HG03139 (cell line): ENCODE results near the gene NAALADL1.
A peak's percentile ranks its signal among the peaks of the same experiment; 100 is the strongest.

Experiments
- ATAC-seq: cut with Tn5 transposase; IDR thresholded peaks from one replicate; pipeline ENCODE4 v1.9.1; 2021; ENCODE audit not compliant: unreplicated experiment

The NAALADL1 gene

GRCh38 chr11:65058419-65059054 lies at the start of gene NAALADL1:
Gene NAALADL1 (minus strand): TSS chr11:65058553. CDS start chr11:65058521, 32 bp downstream.
- no peak for ATAC-seq

GRCh38 chr11:65107751-65108468 lies 49.6 kb upstream of the NAALADL1 start:
- ATAC-seq: no peak

- no peak for ATAC-seq
Measured at GRCh38 chr11:65107078-65107477, 48.7 kb upstream of the NAALADL1 start.

- ATAC-seq: no peak
Measured at GRCh38 chr11:65104628-65105027, 46.3 kb upstream of the NAALADL1 start.

GRCh38 chr11:65103476-65103875 lies 45.1 kb upstream of the NAALADL1 start:
- ATAC-seq: no peak

GRCh38 chr11:65102142-65103095 lies 44.1 kb upstream of the NAALADL1 start:
- ATAC-seq: no peak

- ATAC-seq: no peak
Measured at GRCh38 chr11:65100674-65101350, 42.5 kb upstream of the NAALADL1 start.

GRCh38 chr11:65096926-65097325 lies 38.6 kb upstream of the NAALADL1 start:
- ATAC-seq: no peak

GRCh38 chr11:65095974-65096806 lies 37.8 kb upstream of the NAALADL1 start, which contains the start of gene VPS51:
Gene VPS51 (plus strand): TSS chr11:65096214. CDS start chr11:65096251, 37 bp downstream.
- ATAC-seq: peak; percentile 65

- no peak for ATAC-seq
Measured at GRCh38 chr11:65095427-65095826, 37.1 kb upstream of the NAALADL1 start.

- ATAC-seq: no peak
Measured at GRCh38 chr11:65090628-65091027, 32.3 kb upstream of the NAALADL1 start.

GRCh38 chr11:65089621-65090020 lies 31.3 kb upstream of the NAALADL1 start:
- ATAC-seq: no peak

- ATAC-seq: no peak
Measured at GRCh38 chr11:65087827-65088226, 29.5 kb upstream of the NAALADL1 start.

- no peak for ATAC-seq
Measured at GRCh38 chr11:65087216-65087615, 28.9 kb upstream of the NAALADL1 start.

GRCh38 chr11:65086809-65087208 lies 28.5 kb upstream of the NAALADL1 start:
- ATAC-seq: no peak

GRCh38 chr11:65085446-65085845 lies 27.1 kb upstream of the NAALADL1 start:
- no peak for ATAC-seq

GRCh38 chr11:65084598-65085375 lies 26.4 kb upstream of the NAALADL1 start:
- no peak for ATAC-seq

GRCh38 chr11:65083834-65084597 lies 25.7 kb upstream of the NAALADL1 start, which contains the start of the genes CDCA5 and ZFPL1:
Gene CDCA5 (minus strand): TSS chr11:65084040. CDS start chr11:65083978, 62 bp downstream.
Gene ZFPL1 (plus strand): TSS chr11:65084222. CDS start chr11:65084699, 477 bp downstream.
- ATAC-seq: peak; percentile 68
